H1 (cell line): Measurements from ENCODE around the gene EAPP. TPM values are rescaled to one million over a fixed set of nuclear protein-coding genes. Genes with fewer than 3 reads are reported as not detected.
A peak's percentile ranks its signal among the peaks of the same experiment; 100 is the strongest.

Experiments
- CTCF ChIA-PET: fragments of 300-600 bp; sonication (Branson Sonifier 250); formaldehyde crosslinking; loops from one replicate; lab custom pipeline; 2021; ENCODE audit not compliant: partially characterized antibody; lab: Charles Lee
- POLR2A ChIA-PET: fragments of 300-600 bp; sonication (Branson Sonifier 250); formaldehyde crosslinking; loops from one replicate; lab custom pipeline; 2021; ENCODE audit warnings: inconsistent platforms; ENCODE audit not compliant: partially characterized antibody; lab: Charles Lee
- DNase-seq, 2 experiments: peaks; one replicate each; pipeline versions ENCODE4 v3.0.0 to v3.0.0-alpha.2; 2010 to 2022; ENCODE audit warnings: low spot score in 2 of 2, low read depth in 1 of 2, mixed read lengths in 1 of 2
- FAIRE-seq: peaks from 2 replicates; lab custom pipeline; 2011; peaks lifted over from hg19 to GRCh38; lab: Jason Lieb, UNC
- H2AFZ ChIP-seq: 2 replicates; pipeline ENCODE4 v1.8.1; 2012; ENCODE audit warnings: low read length, inconsistent platforms
- H2AK5ac ChIP-seq: 2 replicates; pipeline ENCODE4 v1.6.1; 2013; ENCODE audit warnings: low read depth, low read length
- H2BK120ac ChIP-seq: replicated peaks from 2 replicates; pipeline ENCODE3; 2013; ENCODE audit warnings: low read depth, low read length, inconsistent platforms
- H2BK12ac ChIP-seq: 2 replicates; pipeline ENCODE4 v1.6.1; 2013; ENCODE audit warnings: low read depth, low read length
- H2BK15ac ChIP-seq: 2 replicates; pipeline ENCODE4 v1.6.1; 2013; ENCODE audit warnings: low read length
- H2BK20ac ChIP-seq: 2 replicates; pipeline ENCODE4 v1.6.1; 2013; ENCODE audit warnings: low read length
- H2BK5ac ChIP-seq: 2 replicates; pipeline ENCODE4 v1.6.1; 2013; ENCODE audit warnings: low read depth, low read length
- H3K14ac ChIP-seq: 2 replicates; pipeline ENCODE4 v1.6.1; 2013; ENCODE audit warnings: inconsistent platforms; ENCODE audit not compliant: insufficient read length
- H3K18ac ChIP-seq: 2 replicates; pipeline ENCODE4 v1.6.1; 2013; ENCODE audit warnings: low read length; ENCODE audit errors: extremely low read depth
- H3K23ac ChIP-seq: 2 replicates; pipeline ENCODE4 v1.6.1; 2013; ENCODE audit warnings: inconsistent platforms; ENCODE audit not compliant: insufficient read length
- H3K23me2 ChIP-seq: 2 replicates; pipeline ENCODE4 v1.6.1; 2013; ENCODE audit warnings: low read depth, low read length
- H3K27ac ChIP-seq: 2 replicates; pipeline ENCODE4 v1.6.1; 2011; ENCODE audit warnings: low read depth, low read length, inconsistent platforms
- H3K27me3 ChIP-seq, 4 experiments: replicated peaks in 1 of 4; 1 replicate in 1 of 4; 2 replicates in 3 of 4; pipeline versions ENCODE4 v1.6.1 to v1.8.1; 2011 to 2013; ENCODE audit warnings: low read length in 3 of 4, mild to moderate bottlenecking in 3 of 4, inconsistent platforms in 2 of 4, mixed read lengths in 2 of 4, moderate library complexity in 1 of 4; ENCODE audit not compliant: control insufficient read depth in 3 of 4, insufficient read depth in 3 of 4; ENCODE audit errors: extremely low read depth in 1 of 4
- H3K36me3 ChIP-seq, 4 experiments: 2 replicates each; pipeline versions ENCODE4 v1.6.1 to v1.8.1; 2011 to 2013; ENCODE audit warnings: mild to moderate bottlenecking in 4 of 4, low read length in 3 of 4, moderate library complexity in 2 of 4, control low read depth in 1 of 4, inconsistent platforms in 1 of 4; ENCODE audit not compliant: insufficient read depth in 4 of 4, control insufficient read depth in 2 of 4
- H3K4ac ChIP-seq: replicated peaks from 2 replicates; pipeline ENCODE3; 2013; ENCODE audit warnings: low read length, low read depth, mixed read lengths, inconsistent platforms; ENCODE audit not compliant: insufficient read length
- H3K4me1 ChIP-seq, 4 experiments: replicated peaks in 1 of 4; 1 replicate in 1 of 4; 2 replicates in 3 of 4; pipeline versions ENCODE4 v1.6.1 to v1.8.1; 2011 to 2013; ENCODE audit warnings: low read length in 3 of 4, inconsistent platforms in 2 of 4, mixed read lengths in 1 of 4; ENCODE audit not compliant: insufficient read depth in 4 of 4, control insufficient read depth in 3 of 4
- H3K4me2 ChIP-seq, 2 experiments: 2 replicates each; pipeline versions ENCODE4 v1.6.1 to v1.8.1; 2011 to 2013; ENCODE audit warnings: low read depth in 2 of 2, low read length in 2 of 2, control low read depth in 1 of 2, inconsistent platforms in 1 of 2, mild to moderate bottlenecking in 1 of 2; ENCODE audit not compliant: insufficient read depth in 1 of 2
- H3K4me3 ChIP-seq, 4 experiments: fragments of 200-600, 300-600 bp in 1 of 4; sonication (generic), shearing (Covaris generic), sonication (Bioruptor Twin) in 1 of 4; 2 replicates each; pipeline versions ENCODE4 v1.5.1 to v1.8.1; 2011 to 2016; ENCODE audit warnings: low read length in 4 of 4, low read depth in 3 of 4, control low read depth in 2 of 4, inconsistent platforms in 2 of 4, mild to moderate bottlenecking in 2 of 4, mixed read lengths in 1 of 4, moderate library complexity in 1 of 4; ENCODE audit not compliant: insufficient read depth in 2 of 4; ENCODE audit errors: extremely low read depth in 1 of 4
- H3K56ac ChIP-seq: replicated peaks from 2 replicates; pipeline ENCODE3; 2013; ENCODE audit warnings: low read depth, mild to moderate bottlenecking, mixed read lengths, low read length, inconsistent platforms; ENCODE audit not compliant: insufficient read length
- H3K79me1 ChIP-seq: 2 replicates; pipeline ENCODE4 v1.6.1; 2013; ENCODE audit warnings: low read depth, low read length, control low read depth
- H3K79me2 ChIP-seq, 2 experiments: 2 replicates each; pipeline versions ENCODE4 v1.6.1 to v1.8.1; 2012 to 2013; ENCODE audit warnings: low read length in 2 of 2, mild to moderate bottlenecking in 2 of 2, inconsistent platforms in 1 of 2; ENCODE audit not compliant: insufficient read depth in 2 of 2, control insufficient read depth in 1 of 2
- H3K9ac ChIP-seq, 4 experiments: replicated peaks in 1 of 4; 1 replicate in 1 of 4; 2 replicates in 3 of 4; pipeline versions ENCODE4 v1.6.1 to v1.8.1; 2011 to 2013; ENCODE audit warnings: low read depth in 3 of 4, low read length in 3 of 4, control low read depth in 2 of 4, mild to moderate bottlenecking in 2 of 4, moderate library complexity in 2 of 4, inconsistent platforms in 1 of 4; ENCODE audit errors: extremely low read depth in 1 of 4
- H3K9me3 ChIP-seq, 2 experiments: 2 replicates each; pipeline versions ENCODE4 v1.6.1 to v1.8.1; 2012 to 2013; ENCODE audit warnings: mild to moderate bottlenecking in 2 of 2, moderate library complexity in 2 of 2, control low read depth in 1 of 2, inconsistent platforms in 1 of 2, low read depth in 1 of 2, low read length in 1 of 2, mixed read lengths in 1 of 2; ENCODE audit not compliant: insufficient read depth in 2 of 2
- H4K20me1 ChIP-seq, 2 experiments: replicated peaks in 1 of 2; 2 replicates each; pipeline versions ENCODE3 to v1.8.1; 2011 to 2013; ENCODE audit warnings: inconsistent platforms in 2 of 2, low read length in 2 of 2, mild to moderate bottlenecking in 1 of 2; ENCODE audit not compliant: insufficient read depth in 2 of 2, control insufficient read depth in 1 of 2
- H4K5ac ChIP-seq: 2 replicates; pipeline ENCODE4 v1.6.1; 2013; ENCODE audit warnings: low read length, low read depth, mixed read lengths, inconsistent platforms; ENCODE audit not compliant: insufficient read length
- H4K8ac ChIP-seq: 2 replicates; pipeline ENCODE4 v1.8.0; 2013; ENCODE audit warnings: mild to moderate bottlenecking, moderate library complexity, low read length, inconsistent platforms; ENCODE audit not compliant: insufficient read depth; ENCODE audit errors: extremely low read depth
- H4K91ac ChIP-seq: replicated peaks from 2 replicates; pipeline ENCODE3; 2013; ENCODE audit warnings: low read length, mixed read lengths, inconsistent platforms; ENCODE audit not compliant: insufficient read length
- ASH2L ChIP-seq: fragments of 200-600, 300-600 bp; sonication (generic); IDR thresholded peaks from one replicate; pipeline ENCODE4 v1.7.1; 2017; ENCODE audit warnings: low read length
- EP300 ChIP-seq, 2 experiments: IDR thresholded peaks; 1 replicate in 1 of 2; 2 replicates in 1 of 2; pipeline ENCODE4 v1.6.1; 2011 to 2012; ENCODE audit warnings: low read depth in 2 of 2, low read length in 2 of 2, mild to moderate bottlenecking in 2 of 2, borderline replicate concordance in 1 of 2, inconsistent platforms in 1 of 2, moderate library complexity in 1 of 2
- GABPA ChIP-seq: IDR thresholded peaks from 2 replicates; pipeline ENCODE4 v1.6.1; 2011; ENCODE audit warnings: mild to moderate bottlenecking, low read length, moderate library complexity, borderline replicate concordance; ENCODE audit not compliant: insufficient read depth
- HDAC2 ChIP-seq, 2 experiments: fragments of 300-600 bp in 1 of 2; sonication (generic) in 1 of 2; IDR thresholded peaks; 2 replicates each; pipeline ENCODE4 v1.6.1; 2011 to 2012; ENCODE audit warnings: low read depth in 2 of 2, low read length in 2 of 2, mild to moderate bottlenecking in 2 of 2, moderate library complexity in 2 of 2, borderline replicate concordance in 1 of 2, inconsistent platforms in 1 of 2
- PHF8 ChIP-seq: fragments of 200-600 bp; sonication (generic); conservative IDR thresholded peaks from 2 replicates; pipeline ENCODE4 v1.7.1; 2012; ENCODE audit warnings: low read depth, mild to moderate bottlenecking, inconsistent platforms, low read length, moderate library complexity
- POLR2A ChIP-seq, 2 experiments: IDR thresholded peaks; 1 replicate in 1 of 2; 2 replicates in 1 of 2; pipeline ENCODE4 v1.6.1; 2011; ENCODE audit warnings: low read depth in 2 of 2, low read length in 2 of 2, mild to moderate bottlenecking in 2 of 2; ENCODE audit errors: control extremely low read depth in 1 of 2
- RBBP5 ChIP-seq: IDR thresholded peaks from 2 replicates; pipeline ENCODE4 v1.7.1; 2012; ENCODE audit warnings: low read depth, mild to moderate bottlenecking, inconsistent platforms, low read length, moderate library complexity, borderline replicate concordance
- RFX5 ChIP-seq: IDR thresholded peaks from 2 replicates; pipeline ENCODE4 v1.6.1; 2011; ENCODE audit warnings: low read depth, low read length, improper control_type of control experiment, borderline replicate concordance
- SRF ChIP-seq: IDR thresholded peaks from 2 replicates; pipeline ENCODE4 v1.6.1; 2011; ENCODE audit warnings: mild to moderate bottlenecking, low read depth, low read length, moderate library complexity
- TBP ChIP-seq: IDR thresholded peaks from 2 replicates; pipeline ENCODE4 v1.6.1; 2011; ENCODE audit warnings: low read depth, low read length, improper control_type of control experiment
- YY1 ChIP-seq: IDR thresholded peaks from 2 replicates; pipeline ENCODE4 v1.6.1; 2011; ENCODE audit warnings: low read depth, mild to moderate bottlenecking, low read length
- WGBS, 2 experiments: shearing (Covaris generic) in 1 of 2; methylation state at CpG; one replicate each; pipeline versions ENCODE4 v1.1.6 to v1.1.7; 2013 to 2015; ENCODE audit warnings: low lambda C conversion rate in 2 of 2, mixed read lengths in 2 of 2, inconsistent platforms in 1 of 2, low coverage in 1 of 2, missing lambda C conversion rate in 1 of 2; ENCODE audit not compliant: insufficient replicate concordance in 2 of 2, insufficient coverage in 1 of 2, insufficient read length in 1 of 2; ENCODE audit errors: extremely low coverage in 1 of 2, missing lambda C conversion rate in 1 of 2; 5-methylcytosine and 5-hydroxymethylcytosine counted together
- polyA plus RNA-seq, 7 experiments: library from polyadenylated mRNA; depleted of rRNA in 3 of 7; stranded (reverse) in 5 of 7; unstranded in 2 of 7; fragments of >200 nt in 5 of 7; fragments of 200-250 nt in 2 of 7; gene quantifications; 1 replicate in 5 of 7; 2 replicates in 1 of 7; 4 replicates in 1 of 7; pipeline versions ENCODE4 v1.2.1 to v1.2.3, GENCODE V29; 2011 to 2013; ENCODE audit warnings: missing spikeins in 2 of 7, mixed read lengths in 2 of 7
- total RNA-seq: library from RNA; stranded (reverse); fragmentation: NEBNext Ultra II Directional; extraction: Animal tissue kit (Norgen Biotek cat#: 25700); gene quantifications from 2 replicates; pipeline ENCODE4 v1.2.1, GENCODE V29; 2021
- TF ChIP-seq, protein P1 (sequence below): IDR thresholded peaks from 2 replicates; pipeline ENCODE4 v1.6.1; 2011; ENCODE audit warnings: low read depth, mild to moderate bottlenecking, low read length; ENCODE audit not compliant: insufficient read depth
- TF ChIP-seq, protein P2 (sequence below): IDR thresholded peaks from 2 replicates; pipeline ENCODE4 v1.6.1; 2012; ENCODE audit warnings: inconsistent platforms

EAPP gene
- total and polyA plus RNA-seq, 2 of the 8 experiments (the other 6 are each of a cell fraction or from before 2014, with no cell fraction given) = 18.3 to 28.7 TPM

DNA sequence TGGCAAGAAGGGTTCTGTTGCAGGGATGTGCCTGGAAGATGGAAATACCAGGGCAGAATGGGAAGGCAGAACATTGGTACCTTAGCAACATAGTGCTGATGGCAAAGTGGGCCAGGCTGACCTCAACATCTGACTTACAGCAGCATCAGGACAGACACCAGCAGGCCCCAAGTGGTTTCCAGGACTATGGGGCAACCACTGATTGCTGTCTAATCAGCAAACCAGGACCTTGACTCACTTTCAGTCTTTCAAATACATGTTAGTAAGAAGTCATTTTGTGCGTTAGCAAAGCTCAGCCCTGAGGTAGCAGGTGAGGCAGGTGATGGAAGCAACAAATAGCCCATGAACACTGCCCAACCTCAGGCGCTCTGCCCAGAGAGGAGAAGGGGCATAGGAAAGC is 72.8 kb downstream of the EAPP start:
- Histone ChIP-seq H2BK120ac (no peak overlapping the region), H3K18ac (no peak overlapping the region), H4K20me1 (no peaks in the 10 kb centered on the region), H3K4me1 (peaks cover 0 to 9% (median 4%) of the 10 kb centered on the region in 4 experiments; a peak in 4 of 7 replicates), H2AK5ac (peak overlapping the region; percentile 13; the same call in 1 of the 2 replicates), H3K36me3 (no peaks in the 10 kb centered on the region), H3K23me2 (peaks cover 5% of the 10 kb centered on the region; the same call in 1 of the 2 replicates), H2BK15ac (no peak overlapping the region), H2BK12ac (no peak overlapping the region), H3K79me1 (no peaks in the 10 kb centered on the region), H4K91ac (no peak overlapping the region), H2BK20ac (no peak overlapping the region), H3K4me3 (no peak overlapping the region), H3K14ac (no peak overlapping the region), H3K23ac (no peak overlapping the region), H3K27ac (no peak overlapping the region), H2AFZ (no peak overlapping the region), H3K4me2 (no peak overlapping the region), H4K5ac (no peak overlapping the region), H4K8ac (no peak overlapping the region), H2BK5ac (no peak overlapping the region), H3K4ac (no peak overlapping the region), H3K9me3 (no peaks in the 10 kb centered on the region), H3K56ac (no peak overlapping the region), H3K9ac (no peak overlapping the region), H3K27me3 (no peaks in the 10 kb centered on the region), H3K79me2 (no peaks in the 10 kb centered on the region)
- FAIRE-seq (no peak), DNase-seq (no peak)
- ChIA-PET CTCF (interaction anchor here (0.9 kb wide), 1 partner anchor 101 kb away, joined by 3 read pairs; no protein-coding TSS in a partner anchor), POLR2A (no interaction called here)
- 92% methylated on average over 2 of the region's 2 CpGs; no CpG with 5 or more reads in 1 of the 2 experiments for WGBS, 2 experiments
- TF ChIP-seq RFX5 = no peak
- TF ChIP-seq ASH2L = no peak
- TF ChIP-seq EP300 (IDR thresholded peaks at IDR 0.05; ENCODE audit: borderline replicate concordance in 1 of 2, low read depth in 2 of 2, low read length in 2 of 2) = no peak
- no peak for TF ChIP-seq RBBP5
- no peak for TF ChIP-seq YY1
- no peak for TF ChIP-seq TBP
- TF ChIP-seq POLR2A (IDR thresholded peaks at IDR 0.05; ENCODE audit: control extremely low read depth in 1 of 2, low read depth in 2 of 2, low read length in 2 of 2) = no peak
- TF ChIP-seq, protein P1, sequence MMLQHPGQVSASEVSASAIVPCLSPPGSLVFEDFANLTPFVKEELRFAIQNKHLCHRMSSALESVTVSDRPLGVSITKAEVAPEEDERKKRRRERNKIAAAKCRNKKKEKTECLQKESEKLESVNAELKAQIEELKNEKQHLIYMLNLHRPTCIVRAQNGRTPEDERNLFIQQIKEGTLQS = no peak
- no peak for TF ChIP-seq PHF8
- no peak for TF ChIP-seq GABPA
- TF ChIP-seq, protein P2, sequence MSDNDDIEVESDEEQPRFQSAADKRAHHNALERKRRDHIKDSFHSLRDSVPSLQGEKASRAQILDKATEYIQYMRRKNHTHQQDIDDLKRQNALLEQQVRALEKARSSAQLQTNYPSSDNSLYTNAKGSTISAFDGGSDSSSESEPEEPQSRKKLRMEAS = no peak
- no peak for TF ChIP-seq SRF
- TF ChIP-seq HDAC2 (IDR thresholded peaks at IDR 0.05; ENCODE audit: borderline replicate concordance in 1 of 2, low read depth in 2 of 2, low read length in 2 of 2) = no peak
